Activated CD4-positive, alpha-beta T cell treated with anti-CD3 and anti-CD28 coated beads, Interleukin-2, amount 50 U/mL, for 16 hours (primary cell): Measurements from ENCODE around the gene TXNRD2.
A peak's percentile ranks its signal among the peaks of the same experiment; 100 is the strongest.
"Not testable (repeated sequence)": the region's sequence is repeated elsewhere in the genome, so short reads cannot be mapped to it uniquely, and the experiment has no call there.

Experiments used
- DNase-seq: peaks from one replicate; pipeline ENCODE4 v3.0.0-alpha.2; 2020

The TXNRD2 gene

DNA sequence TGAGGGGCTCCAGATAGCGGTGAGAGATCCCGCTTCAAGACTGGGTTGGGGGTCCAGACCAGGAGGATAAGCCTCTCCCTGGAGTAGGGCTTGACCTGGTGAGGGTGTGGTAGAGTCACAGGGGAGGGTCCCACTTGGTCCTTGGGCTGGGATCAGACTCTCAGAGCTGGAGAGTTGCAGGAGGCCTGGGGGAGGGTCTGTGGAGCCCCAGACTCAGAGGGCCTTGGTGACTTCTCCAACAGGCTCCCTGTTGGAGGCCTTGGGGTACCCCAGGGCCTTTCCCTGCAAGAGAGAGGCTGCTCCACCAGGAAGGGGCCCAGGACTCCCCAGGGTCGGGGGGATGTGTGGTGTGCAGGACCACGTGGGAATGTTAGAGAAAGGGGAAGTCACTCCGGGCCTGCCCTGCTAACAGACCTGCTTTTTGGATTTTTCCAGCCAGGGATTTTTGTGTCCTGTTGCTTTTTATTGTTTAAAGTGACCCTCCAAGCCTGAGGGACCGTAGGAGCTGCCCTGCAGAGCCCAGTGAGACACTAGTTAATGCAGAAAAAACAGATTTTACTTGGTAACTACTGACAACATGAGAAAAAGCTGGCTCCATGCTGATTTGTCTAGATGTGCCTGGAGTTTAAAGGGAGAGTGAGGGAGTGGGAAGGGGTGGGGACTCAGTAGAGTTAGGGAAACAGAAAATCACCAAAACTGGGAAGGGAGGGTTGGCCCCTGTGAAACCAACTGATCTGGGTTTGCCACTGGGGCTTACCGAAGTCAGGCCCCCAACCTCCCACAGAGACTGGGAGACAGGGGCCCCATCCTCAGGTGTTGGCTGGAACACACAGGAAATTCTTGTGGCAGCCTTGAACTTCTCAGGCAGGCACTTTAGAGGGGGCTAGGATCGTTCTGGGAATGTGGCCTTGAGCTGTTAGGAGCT lies 801 bp upstream of the TXNRD2 start:
- peak; percentile 22 for DNase-seq

DNA sequence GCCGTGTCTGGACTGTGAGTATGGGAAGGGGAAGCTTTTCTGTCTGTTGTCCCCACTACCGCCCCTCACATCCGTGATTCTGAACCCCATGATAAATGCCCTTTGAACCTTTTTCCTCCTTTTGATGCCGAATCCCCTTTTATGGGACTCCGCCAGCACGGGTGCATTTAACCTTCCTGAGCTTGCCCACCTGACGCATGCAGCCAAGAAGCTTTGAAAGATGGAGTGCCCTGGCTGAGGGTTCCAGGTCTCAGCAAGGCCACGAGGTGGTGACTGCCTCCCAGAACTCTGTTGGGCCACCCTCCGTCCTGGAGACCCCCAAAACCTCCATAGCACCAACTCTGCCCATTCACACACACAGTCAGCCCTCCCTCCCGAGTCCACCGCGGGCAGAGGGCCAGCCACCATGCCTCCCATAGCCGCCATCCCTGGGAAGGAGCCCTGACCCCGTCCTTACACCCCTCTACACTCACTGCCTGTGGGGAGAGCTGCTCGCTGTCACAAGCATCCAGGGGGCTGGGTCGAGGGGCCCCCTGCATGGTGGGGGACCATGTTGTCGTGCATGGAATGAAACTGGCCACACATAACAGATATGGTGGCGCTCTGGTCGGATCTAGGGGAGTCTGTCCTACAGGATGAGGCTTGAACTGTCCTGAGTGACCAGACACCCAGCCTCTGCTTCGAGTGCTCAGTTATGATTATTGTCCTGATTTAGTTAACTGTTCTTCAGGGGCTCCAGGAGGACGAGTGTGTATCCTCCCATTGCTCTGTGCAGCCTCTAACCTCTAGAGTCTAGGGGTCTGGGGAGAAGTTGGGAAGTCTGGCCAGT lies 868 bp downstream of the TXNRD2 start:
- no peak for DNase-seq

DNA sequence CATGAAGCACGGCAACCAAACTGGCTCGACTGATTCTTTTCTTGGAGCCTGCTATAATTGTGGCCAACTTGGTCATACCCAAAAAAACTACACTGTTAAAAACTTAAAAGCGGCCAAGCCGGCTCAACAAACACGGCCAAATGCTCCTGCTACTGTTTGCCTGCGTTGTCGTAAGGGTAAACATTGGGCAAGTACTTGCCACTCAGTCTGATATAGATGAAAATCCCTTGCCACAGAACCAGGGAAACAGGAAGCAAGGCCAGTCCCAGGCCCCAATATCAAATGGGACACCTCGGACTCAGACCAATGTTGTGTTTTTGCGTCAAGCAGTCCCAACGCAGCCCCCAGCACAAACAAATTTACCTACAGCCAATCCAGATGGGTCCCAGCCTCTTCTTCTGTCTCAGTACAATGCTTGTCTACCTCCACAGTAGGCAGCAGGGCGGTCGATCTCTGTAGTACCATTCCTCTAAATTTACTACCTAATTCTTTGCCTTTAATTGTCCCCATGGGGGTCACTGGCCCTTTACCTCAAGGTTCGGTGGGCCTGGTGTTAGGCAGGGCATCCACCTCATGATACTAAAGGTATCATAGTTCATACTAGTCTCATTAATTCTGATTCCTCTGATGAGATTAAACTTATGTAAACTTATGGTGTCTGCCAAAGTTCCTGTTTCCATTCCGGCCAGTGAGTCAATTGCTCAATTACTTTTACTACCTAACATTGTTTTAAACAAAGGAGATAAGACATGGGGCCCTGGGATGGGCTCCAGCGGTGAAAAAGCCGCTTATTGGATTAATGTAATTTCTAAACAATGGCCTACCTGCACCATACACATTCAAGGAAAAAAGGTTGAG lies 3.8 kb downstream of the TXNRD2 start:
- no peak for DNase-seq

DNA sequence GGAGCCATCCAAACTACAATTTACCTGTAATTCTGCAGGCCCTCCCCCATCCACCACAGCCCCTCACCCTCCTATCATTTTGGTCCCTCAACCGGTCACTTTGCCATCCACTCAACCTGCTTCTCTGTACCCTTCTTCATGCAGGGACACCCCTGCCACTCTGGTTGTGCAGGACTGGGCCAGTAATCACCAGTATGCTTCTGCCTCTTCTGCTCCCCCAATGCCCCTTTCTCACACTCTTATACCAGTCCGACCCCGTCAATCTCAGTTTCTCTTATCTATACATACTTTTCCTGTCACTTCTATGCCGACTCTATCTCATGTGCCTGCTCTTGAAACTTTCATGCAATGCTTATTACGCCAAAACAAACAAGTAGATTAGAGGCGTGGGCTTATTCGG lies 5.1 kb downstream of the TXNRD2 start:
- DNase-seq, result no peak

DNA sequence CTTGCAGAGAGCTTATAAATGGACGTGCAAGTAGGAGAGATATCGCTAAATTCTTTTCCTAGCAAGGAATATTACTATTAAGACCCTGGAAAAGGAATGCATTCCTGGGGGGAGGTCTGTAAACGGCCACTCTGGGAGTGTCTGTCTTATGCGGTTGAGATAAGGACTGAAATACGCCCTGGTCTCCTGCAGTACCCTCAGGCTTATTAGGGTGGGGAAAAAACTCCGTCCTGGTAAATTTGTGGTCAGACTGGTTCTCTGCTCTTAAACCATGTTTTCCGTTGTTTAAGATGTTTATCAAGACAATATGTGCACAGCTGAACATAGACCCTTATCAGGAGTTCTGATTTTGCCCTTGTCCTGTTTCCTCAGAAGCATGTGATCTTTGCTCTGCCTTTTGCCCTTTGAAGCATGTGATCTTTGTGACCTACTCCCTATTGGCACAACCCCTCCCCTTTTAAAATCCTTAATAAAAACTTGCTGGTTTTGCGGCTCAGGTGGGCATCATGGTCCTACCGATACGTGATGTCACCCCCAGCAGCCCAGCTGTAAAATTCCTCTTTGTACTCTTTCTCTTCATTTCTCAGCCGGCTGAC lies 6.4 kb downstream of the TXNRD2 start:
- not testable (repeated sequence) for DNase-seq

DNA sequence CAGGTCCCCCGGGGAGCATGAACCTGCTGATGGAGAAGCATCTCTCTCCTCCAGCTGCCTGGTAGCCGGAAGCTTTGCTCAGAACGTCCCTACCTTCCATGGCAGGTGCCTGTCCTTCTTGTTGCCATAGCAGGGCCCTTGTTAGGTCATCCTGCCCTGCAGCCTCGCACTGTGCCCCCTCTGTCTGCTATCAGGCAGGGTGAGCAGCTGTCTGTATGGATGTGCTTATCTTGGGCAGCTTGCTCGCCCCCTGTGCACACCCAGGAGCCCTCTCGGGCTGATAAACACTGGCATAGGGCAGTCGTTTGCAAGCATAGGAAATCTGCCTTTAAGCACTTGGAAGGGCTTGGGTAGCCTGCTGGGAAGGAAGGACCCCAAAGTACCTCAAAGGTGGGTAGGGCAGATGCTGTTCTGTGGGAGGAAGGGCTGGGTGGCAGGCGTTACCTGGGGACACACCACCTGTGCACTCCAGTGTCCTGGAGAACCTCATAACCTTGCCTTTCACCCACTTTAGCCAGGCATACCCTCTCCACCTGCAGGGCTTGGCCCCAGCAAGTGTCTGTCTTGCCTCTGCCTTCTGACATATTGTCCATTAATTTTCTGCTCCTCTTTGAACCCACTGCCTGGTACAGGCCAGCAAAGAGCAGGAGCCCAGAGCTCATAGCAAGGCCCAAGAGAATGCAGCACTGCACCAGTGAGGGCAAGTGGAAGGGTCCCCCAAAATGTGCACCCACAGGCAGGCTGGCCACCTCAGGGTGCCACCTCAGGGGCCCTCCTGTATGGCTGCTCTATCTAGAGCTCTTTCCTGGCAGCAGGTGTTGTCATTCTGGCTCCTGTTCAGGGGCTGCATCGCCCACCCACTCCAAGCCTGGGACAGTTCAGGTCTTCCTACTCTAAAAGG lies 8.0 kb downstream of the TXNRD2 start:
- no peak for DNase-seq

DNA sequence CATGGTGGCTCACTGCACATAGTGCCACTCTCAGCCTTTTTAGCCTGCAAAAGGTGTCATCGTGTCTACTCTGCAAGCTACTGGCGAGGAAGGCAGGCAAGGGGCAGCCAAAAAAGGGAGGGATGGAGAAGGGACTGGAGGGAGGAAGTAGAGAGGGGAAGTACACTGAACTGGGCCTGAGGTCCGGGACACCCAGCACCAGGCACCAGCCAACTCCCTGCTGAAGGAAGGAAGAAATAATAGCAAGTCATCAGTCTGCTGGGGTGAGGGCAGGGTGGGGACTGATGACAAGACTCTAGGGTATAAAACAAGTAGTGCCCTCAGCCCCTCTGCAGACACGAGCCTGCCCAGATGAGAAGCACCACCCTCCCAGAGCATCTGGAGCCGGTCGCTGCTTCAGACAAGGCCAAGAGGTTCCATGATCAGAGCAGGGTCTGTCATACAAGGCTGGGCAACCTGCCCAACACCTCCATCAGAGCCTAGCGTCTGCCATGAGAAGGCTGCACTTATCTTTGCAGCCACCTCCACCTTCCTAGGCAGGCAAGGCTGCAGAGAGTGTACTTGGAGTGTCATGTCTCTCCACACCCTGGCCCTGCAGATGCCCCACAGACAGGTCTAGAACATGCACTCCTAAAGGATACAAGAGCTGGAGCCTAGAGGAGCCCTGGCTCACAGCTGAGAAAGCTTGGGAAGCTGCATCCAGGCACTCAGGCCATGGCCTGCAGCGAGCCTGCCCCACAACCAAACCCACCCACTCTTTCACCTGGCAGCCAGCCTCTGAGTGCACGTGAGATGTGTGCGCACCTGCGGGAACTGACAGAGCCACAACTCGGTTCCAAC lies 9.0 kb downstream of the TXNRD2 start:
- DNase-seq, result no peak

DNA sequence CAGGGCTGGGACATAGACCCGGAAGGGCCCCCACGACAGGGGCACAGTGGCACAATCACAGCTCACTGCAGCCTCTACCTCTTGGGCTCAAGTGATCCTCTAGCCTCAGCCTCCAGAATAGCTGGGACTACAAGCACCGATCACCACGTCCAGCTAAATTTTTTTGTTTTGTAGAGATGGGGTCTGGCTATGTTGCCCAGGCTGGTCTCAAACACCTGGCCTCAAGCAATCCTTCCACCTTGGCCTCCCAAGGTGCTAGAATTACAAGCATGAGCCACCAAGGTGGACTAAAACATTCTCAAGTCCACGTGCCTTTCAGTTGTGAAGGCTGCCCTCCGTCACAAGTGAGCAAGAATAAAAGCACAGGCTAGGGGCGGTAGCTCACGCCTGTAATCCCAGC lies 10.1 kb downstream of the TXNRD2 start:
- no peak for DNase-seq

DNA sequence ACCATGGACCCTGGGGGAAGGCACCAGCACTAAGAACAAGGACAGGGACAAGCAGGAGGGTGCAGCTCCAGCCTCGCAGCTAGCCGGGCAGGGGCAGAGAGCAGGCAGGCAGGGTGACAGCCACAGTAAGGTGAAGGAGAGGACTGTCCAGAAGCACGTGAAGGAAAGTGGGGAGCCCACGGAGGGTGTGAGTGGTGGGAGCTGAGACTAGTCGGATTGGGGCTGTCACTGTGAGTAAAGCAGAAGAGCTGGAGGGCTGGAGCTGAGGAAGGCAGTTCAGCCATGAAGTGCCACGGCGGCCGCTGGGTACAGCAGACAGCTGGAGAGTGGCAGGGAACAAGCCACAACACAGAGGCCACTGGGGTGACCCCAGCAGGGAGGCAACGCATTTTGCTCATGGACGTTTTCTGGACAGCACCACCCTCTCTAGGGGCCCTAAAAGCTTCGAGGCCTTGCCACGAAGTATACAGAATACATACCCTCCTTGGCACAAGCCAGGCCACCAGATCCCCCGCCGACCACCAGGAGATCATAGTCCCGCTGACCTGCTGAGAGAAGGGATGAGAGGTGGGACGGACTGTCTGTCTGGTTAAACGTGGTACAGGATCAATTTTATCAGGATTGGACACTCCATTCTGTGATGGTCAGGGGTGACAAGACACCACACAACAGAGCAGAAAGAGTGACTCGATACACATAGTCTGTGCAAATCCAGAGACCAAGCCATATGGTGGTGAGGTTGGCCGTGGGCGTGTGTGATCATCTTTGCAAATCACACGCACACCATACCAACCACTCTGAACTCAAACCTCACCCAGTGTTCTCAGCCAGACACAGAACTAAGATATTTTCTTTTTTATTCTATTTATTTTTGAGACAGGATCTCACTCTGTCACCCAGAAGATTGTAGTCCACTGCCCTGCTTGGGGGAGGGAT lies 10.8 kb downstream of the TXNRD2 start:
- DNase-seq, result no peak

DNA sequence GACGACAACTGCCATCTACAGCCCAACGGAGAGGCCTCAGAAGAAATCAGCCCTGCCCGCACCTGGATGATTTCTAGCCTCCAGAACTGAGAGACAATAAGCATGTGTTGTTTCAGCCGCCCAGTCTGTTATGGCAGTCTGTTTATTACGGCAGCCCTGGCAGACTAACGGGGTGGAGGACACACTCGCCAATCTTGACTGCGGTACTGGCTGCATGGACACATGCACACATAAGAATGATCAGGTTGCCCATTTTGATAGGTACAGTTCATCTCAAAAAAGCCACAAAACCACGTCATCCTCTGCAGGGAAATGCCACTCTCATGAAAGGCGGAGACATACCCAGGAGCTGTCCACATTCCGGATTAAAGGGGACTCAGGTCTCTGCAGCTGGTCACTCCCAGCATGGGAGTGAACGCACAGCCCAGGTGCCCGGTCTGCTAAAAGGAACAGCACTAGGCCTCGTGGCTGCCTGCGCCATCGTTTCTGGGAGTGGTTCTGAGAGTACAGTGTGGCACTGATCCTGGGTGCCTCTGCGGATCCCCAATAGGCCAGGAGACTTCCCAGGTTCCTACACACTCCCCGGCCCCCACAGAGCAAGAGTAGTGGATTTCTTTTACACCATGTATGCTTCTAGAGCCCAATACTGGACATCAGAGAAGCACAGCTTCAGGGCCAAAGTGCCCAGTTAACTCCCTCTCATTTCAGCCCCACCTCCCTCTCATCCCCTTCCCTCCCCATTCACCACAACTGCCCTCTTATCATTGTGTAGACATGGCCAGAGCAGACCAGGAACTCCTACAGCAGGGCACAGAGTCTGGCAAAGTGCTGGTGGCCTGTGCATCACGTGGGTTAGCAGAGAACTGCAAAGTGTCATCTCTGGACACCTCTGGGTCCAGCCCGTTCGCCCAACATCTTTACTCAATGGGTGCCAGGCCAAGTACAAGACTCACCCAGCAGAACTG lies 11.8 kb downstream of the TXNRD2 start:
- DNase-seq, result no peak

DNA sequence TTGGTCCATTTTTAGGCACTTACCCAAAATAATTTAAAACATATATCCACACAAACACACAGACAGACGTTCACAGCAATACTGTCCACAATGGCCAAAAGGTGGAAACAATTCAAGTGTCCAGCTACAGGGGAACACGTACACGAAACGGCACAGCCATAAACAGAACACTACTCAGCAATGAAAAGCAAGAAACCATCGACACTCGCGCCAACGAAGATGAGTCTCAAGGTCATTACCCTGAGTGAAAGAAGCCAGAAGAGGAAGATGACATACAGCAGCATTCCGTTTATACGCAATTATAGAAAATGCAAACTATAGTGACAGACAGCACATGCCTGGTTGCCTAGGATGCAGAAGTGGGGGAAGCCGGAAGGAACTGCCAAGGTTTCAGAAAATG lies 13.4 kb downstream of the TXNRD2 start:
- DNase-seq, result no peak

DNA sequence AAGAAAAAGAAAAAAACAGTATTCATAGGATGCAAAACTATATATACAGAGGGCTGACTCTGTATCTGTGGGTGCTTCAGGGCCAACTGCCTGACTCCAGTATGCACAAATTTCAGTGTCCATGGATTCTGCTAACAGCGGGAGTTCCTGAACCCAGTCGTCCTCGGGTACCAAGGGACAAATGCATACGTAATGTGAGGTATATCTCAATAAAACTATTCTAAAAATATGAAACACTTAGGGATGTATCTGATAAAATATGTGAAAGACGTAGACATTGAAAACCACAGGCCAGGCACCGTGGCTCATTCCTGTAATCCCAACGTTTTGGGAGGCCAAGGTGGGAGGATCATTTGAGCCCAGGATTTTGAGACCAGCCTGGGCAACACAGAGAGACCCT lies 13.9 kb downstream of the TXNRD2 start:
- DNase-seq, result no peak

DNA sequence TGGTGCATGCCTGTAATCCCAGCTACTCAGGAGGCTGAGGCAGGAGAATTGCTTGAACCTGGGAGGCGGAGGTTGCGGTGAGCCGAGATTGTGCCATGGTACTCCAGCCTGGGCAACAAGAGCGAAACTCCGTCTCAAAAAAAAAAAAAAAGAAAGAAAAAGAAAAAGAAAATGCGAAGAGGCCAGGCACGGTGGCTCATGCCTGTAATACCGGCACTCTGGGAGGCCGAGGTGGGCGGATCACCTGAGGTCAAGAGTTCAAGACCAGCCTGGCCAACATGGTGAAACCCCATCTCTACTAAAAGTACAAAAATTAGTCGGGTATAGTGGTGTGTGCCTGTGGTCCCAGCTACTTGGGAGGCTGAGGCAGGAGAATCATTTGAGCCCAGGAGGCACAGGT lies 15.6 kb downstream of the TXNRD2 start:
- not testable (repeated sequence) for DNase-seq

DNA sequence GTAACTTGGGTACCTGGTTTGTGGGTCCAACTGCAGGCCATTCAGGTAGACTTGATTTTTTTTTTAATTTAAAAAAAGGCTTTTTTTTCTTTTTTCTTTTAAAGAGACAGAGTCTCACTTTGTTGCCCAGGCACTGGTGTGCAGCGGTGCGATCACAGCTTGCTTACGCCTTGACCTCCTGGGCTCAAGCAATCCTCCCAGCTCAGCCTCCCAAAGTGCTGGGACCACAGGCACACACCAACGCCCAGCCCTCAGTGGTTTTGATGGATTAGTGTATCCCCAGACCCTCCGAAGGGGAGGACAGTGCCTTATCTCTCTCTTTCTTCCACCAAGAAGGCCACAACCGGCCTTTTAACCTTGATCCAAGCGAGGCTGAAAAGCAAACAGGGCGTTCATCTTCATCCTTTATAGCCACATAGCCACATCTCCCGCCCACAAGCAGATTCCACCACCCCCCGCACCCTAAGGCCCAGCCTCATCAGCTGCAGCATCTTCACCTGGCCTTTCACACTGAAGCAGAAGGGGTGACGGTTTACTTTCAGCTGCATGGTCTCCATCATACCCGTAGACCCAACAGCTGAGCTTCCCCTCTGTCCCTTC lies 17.6 kb downstream of the TXNRD2 start:
- DNase-seq, result no peak

DNA sequence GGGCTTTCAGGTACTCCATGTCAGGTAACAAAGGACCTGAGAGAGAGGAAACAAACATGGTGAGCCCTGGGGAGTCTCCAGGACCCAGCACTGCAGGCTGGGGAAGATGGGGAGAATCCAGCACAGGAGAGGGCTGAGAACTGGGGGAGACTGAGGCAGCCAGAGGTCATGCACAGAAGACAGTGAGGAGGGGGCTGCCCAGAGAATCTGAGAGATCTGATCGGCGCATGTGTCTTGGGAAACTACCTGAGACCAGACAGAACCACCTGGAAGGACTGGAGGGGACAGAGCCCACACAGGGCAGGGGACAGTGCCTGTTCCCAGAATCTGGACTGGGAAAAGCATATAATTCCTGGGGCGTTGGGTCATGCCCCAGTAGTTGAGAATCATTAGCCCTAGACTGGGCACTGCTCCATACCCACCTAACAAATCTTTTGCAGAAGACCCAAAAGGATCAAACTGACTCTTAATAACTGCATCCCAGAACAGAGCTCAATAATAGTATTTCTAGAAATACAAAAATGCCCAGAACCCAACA lies 20.0 kb downstream of the TXNRD2 start:
- no peak for DNase-seq

DNA sequence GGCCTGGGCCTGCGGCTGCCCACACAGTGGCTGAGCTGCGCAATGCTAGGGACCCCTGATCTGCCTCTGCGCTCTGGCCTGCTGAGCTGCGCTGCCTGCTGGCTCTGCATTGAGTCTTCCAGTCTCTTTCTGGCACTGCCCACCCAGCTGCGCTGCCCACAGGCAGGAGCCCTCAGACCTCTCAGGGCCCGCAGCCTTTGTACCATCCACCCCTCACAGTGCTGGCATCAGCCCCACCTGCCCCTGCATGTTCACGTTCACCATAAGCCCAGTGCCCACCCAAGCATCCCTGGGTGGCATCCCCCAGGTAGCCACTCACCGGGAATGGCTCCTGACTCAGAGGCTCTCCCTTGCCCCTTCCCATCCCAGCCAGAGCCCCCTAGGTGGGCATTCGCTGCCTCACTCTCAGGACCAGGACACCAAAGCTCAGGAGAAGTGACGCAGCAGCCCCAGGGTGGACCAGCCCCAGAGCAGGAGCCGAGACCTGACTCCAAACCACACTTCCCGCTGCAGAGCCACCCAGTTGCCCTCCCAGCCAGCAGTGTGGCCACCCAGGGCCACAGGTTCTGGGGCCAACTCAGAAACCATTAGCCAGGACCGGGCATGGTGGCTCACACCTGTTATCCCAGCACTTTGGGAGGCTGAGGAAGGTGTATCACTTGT lies 21.8 kb downstream of the TXNRD2 start:
- no peak for DNase-seq
